GM12878 (cell line): ENCODE results near the gene PRR18. TPM values are rescaled to one million over a fixed set of nuclear protein-coding genes. Genes with fewer than 3 reads are reported as not detected.

Experiments
- ATAC-seq: fragments of 200-7000 bp; cut with Tn5 transposase; 3 replicates; pipeline ENCODE4 v1.9.1; 2020; ENCODE audit warnings: mild to moderate bottlenecking, moderate library complexity
- BruUV-seq: library from RNA; stranded (reverse); fragments of 400-500 nt; replicated peaks from 2 replicates; lab custom pipeline; 2021; lab: Mats Ljungman, UMichigan
- CTCF ChIA-PET: fragments of 300-600 bp; sonication (Branson Sonifier 250); formaldehyde crosslinking; extraction: SDS; loops from one replicate; lab custom pipeline; 2021; ENCODE audit warnings: inconsistent platforms; lab: Yijun Ruan, JAX
- POLR2A ChIA-PET: fragments of 350-600 bp; formaldehyde crosslinking; extraction: SDS; loops from one replicate; lab custom pipeline; 2021; ENCODE audit warnings: inconsistent platforms; lab: Charles Lee
- RAD21 ChIA-PET: fragments of 300-600 bp; sonication (Branson Sonifier 250); formaldehyde crosslinking; loops from one replicate; lab custom pipeline; 2023; ENCODE audit warnings: antibody characterized with exemption; ENCODE audit not compliant: unreplicated experiment; lab: Charles Lee
- SMC1A ChIA-PET: fragments of 300-600 bp; sonication (Branson Sonifier 250); formaldehyde crosslinking; loops from one replicate; lab custom pipeline; 2023; ENCODE audit not compliant: unreplicated experiment, uncharacterized antibody; lab: Charles Lee
- DNase-seq: peaks from one replicate; pipeline ENCODE4 v3.0.0-alpha.2; 2011; ENCODE audit warnings: low read depth, low spot score
- FAIRE-seq: peaks from 3 replicates; lab custom pipeline; 2011; peaks lifted over from hg19 to GRCh38; lab: Jason Lieb, UNC
- H2AFZ ChIP-seq: 2 replicates; pipeline ENCODE4 v1.6.0; 2011; ENCODE audit warnings: low read depth, low read length, control low read depth; ENCODE audit not compliant: control insufficient read depth
- H3K27ac ChIP-seq: 2 replicates; pipeline ENCODE4 v1.5.1; 2011; ENCODE audit warnings: control low read depth; ENCODE audit not compliant: control insufficient read depth, insufficient read depth
- H3K27me3 ChIP-seq, 2 experiments: replicated peaks in 1 of 2; 2 replicates each; pipeline versions ENCODE4 v1.6.0 to v1.6.1; 2011; ENCODE audit warnings: low read length in 1 of 2; ENCODE audit not compliant: control insufficient read depth in 2 of 2, insufficient read depth in 2 of 2
- H3K36me3 ChIP-seq, 2 experiments: 2 replicates each; pipeline ENCODE4 v1.5.1; 2011; ENCODE audit warnings: low read length in 1 of 2; ENCODE audit not compliant: control insufficient read depth in 2 of 2, insufficient read depth in 2 of 2
- H3K4me1 ChIP-seq: 2 replicates; pipeline ENCODE4 v1.6.1; 2011; ENCODE audit warnings: mild to moderate bottlenecking, low read length, moderate library complexity, mixed read lengths; ENCODE audit not compliant: control insufficient read depth, insufficient read depth
- H3K4me2 ChIP-seq: 2 replicates; pipeline ENCODE4 v1.6.0; 2011; ENCODE audit warnings: control low read depth; ENCODE audit not compliant: control insufficient read depth, insufficient read depth
- H3K4me3 ChIP-seq: fragments of 200-600 bp; sonication (generic); 2 replicates; pipeline ENCODE4 v1.5.1; 2016
- H3K79me2 ChIP-seq: 2 replicates; pipeline ENCODE4 v1.6.0; 2011; ENCODE audit warnings: low read length; ENCODE audit not compliant: control insufficient read depth, insufficient read depth
- H3K9ac ChIP-seq: 2 replicates; pipeline ENCODE4 v1.8.0; 2011; ENCODE audit warnings: low read length, control low read depth, mixed read lengths; ENCODE audit not compliant: control insufficient read depth, insufficient read depth
- H3K9me3 ChIP-seq: replicated peaks from 3 replicates; pipeline ENCODE4 v1.5.1; 2011; ENCODE audit warnings: mild to moderate bottlenecking, low read length; ENCODE audit not compliant: control insufficient read depth, insufficient read depth
- H4K20me1 ChIP-seq: 2 replicates; pipeline ENCODE4 v1.6.0; 2011; ENCODE audit not compliant: control insufficient read depth, insufficient read depth
- BCL3 ChIP-seq: IDR thresholded peaks from 2 replicates; pipeline ENCODE4 v1.6.1; 2011; ENCODE audit warnings: borderline replicate concordance, low read depth, mild to moderate bottlenecking, moderate library complexity, low read length; ENCODE audit not compliant: insufficient read depth, poor library complexity, severe bottlenecking
- CREB1 ChIP-seq: IDR thresholded peaks from 2 replicates; pipeline ENCODE4 v1.6.1; 2012; ENCODE audit warnings: low read depth, mild to moderate bottlenecking, inconsistent platforms
- DPF2 ChIP-seq: fragments of 450-650 bp; IDR thresholded peaks from 2 replicates; pipeline ENCODE4 v1.6.1; 2017; ENCODE audit warnings: mild to moderate bottlenecking
- HDAC2 ChIP-seq: fragments of 200-600 bp; sonication (generic); IDR thresholded peaks from 2 replicates; pipeline ENCODE4 v1.6.1; 2017
- JUND ChIP-seq: IDR thresholded peaks from 2 replicates; pipeline ENCODE4 v1.6.1; 2012; ENCODE audit warnings: low read depth, mild to moderate bottlenecking, low read length, improper control_type of control experiment, moderate library complexity
- MLLT1 ChIP-seq: fragments of 450-650 bp; IDR thresholded peaks from 2 replicates; pipeline ENCODE4 v1.6.1; 2016; ENCODE audit warnings: mild to moderate bottlenecking
- NFIC ChIP-seq: IDR thresholded peaks from 2 replicates; pipeline ENCODE4 v1.6.1; 2012; ENCODE audit warnings: low read depth, mild to moderate bottlenecking, inconsistent platforms, low read length, moderate library complexity
- NFYA ChIP-seq: IDR thresholded peaks from 2 replicates; pipeline ENCODE4 v1.6.1; 2011; ENCODE audit warnings: low read depth, mild to moderate bottlenecking, low read length, improper control_type of control experiment, borderline replicate concordance
- POLR2AphosphoS5 ChIP-seq: IDR thresholded peaks from 2 replicates; pipeline ENCODE4 v1.6.1; 2011; ENCODE audit warnings: mild to moderate bottlenecking, low read length, inconsistent platforms
- RCOR1 ChIP-seq: conservative IDR thresholded peaks from 2 replicates; pipeline ENCODE4 v1.6.1; 2012; ENCODE audit warnings: low read depth, low read length, improper control_type of control experiment
- SPI1 ChIP-seq: IDR thresholded peaks from 2 replicates; pipeline ENCODE4 v1.6.1; 2011; ENCODE audit warnings: low read depth, mild to moderate bottlenecking, low read length, moderate library complexity, borderline replicate concordance; ENCODE audit not compliant: insufficient read depth
- TCF12 ChIP-seq: IDR thresholded peaks from 2 replicates; pipeline ENCODE4 v1.6.1; 2011; ENCODE audit warnings: low read depth, mild to moderate bottlenecking, low read length
- YBX1 ChIP-seq: fragments of 450-650 bp; IDR thresholded peaks from 2 replicates; pipeline ENCODE4 v1.6.1; 2016; ENCODE audit warnings: antibody characterized with exemption
- ZNF24 ChIP-seq: fragments of 450-650 bp; IDR thresholded peaks from 2 replicates; pipeline ENCODE4 v1.6.1; 2017; ENCODE audit warnings: antibody characterized with exemption, mild to moderate bottlenecking
- ZSCAN29 ChIP-seq: fragments of 450-650 bp; IDR thresholded peaks from 2 replicates; pipeline ENCODE4 v1.6.1; 2017; ENCODE audit warnings: mild to moderate bottlenecking, moderate library complexity
- WGBS: methylation state at CpG from one replicate; pipeline ENCODE4 v1.1.6; 2016; ENCODE audit warnings: low lambda C conversion rate; ENCODE audit not compliant: insufficient replicate concordance, insufficient coverage; ENCODE audit errors: missing lambda C conversion rate; 5-methylcytosine and 5-hydroxymethylcytosine counted together
- in situ Hi-C: fragments of 300-500 bp; cut with MboI; formaldehyde crosslinking; loops from 9 replicates; pipeline ENCODE4 v1.14.3; 2018; ENCODE audit warnings: mixed read lengths
- intact Hi-C: fragments of 100-400 bp; cut with micrococcal nuclease; formaldehyde crosslinking; loops from one replicate; pipeline ENCODE4 v1.14.2; 2022; ENCODE audit not compliant: unreplicated experiment
- polyA plus RNA-seq, 11 experiments: library from polyadenylated mRNA; depleted of rRNA in 4 of 11; unstranded in 6 of 11; stranded (reverse) in 5 of 11; fragments of >200 nt; fragmentation: Nextera tagmentation in 4 of 11; fragmentation: Illumina TruSeq in 1 of 11; extraction: Ambion mirVana in 4 of 11; extraction: Trizol in 1 of 11; gene quantifications; 1 replicate in 1 of 11; 2 replicates in 10 of 11; pipeline versions ENCODE4 v1.2.1 to v1.2.3, GENCODE V29; 2011 to 2016; ENCODE audit warnings: inconsistent platforms in 2 of 11, missing spikeins in 2 of 11, low read depth in 1 of 11
- total RNA-seq, 4 experiments: library from RNA; depleted of rRNA in 3 of 4; stranded (reverse); fragments of >200 nt in 3 of 4; fragmentation: Illumina TruSeq in 1 of 4; extraction: Trizol in 1 of 4; gene quantifications; 2 replicates each; pipeline versions ENCODE4 v1.2.1 to v1.2.3, GENCODE V29; 2013 to 2021
- TF ChIP-seq, protein P1 (sequence below): fragments of 450-650 bp; IDR thresholded peaks from 2 replicates; pipeline ENCODE4 v1.6.1; 2017; ENCODE audit warnings: antibody characterized with exemption, mild to moderate bottlenecking, moderate library complexity
- TF ChIP-seq, protein P2 (sequence below): fragments of 150-350 bp; IDR thresholded peaks from 2 replicates; pipeline ENCODE4 v1.6.1; 2014; ENCODE audit warnings: mild to moderate bottlenecking, low read depth, low read length

PRR18 gene
- total and polyA plus RNA-seq, 10 of the 15 experiments (the other 5 are each of a cell fraction or from before 2014, with no cell fraction given), result 0.13 to 8.2 (median 1.6) TPM

DNA sequence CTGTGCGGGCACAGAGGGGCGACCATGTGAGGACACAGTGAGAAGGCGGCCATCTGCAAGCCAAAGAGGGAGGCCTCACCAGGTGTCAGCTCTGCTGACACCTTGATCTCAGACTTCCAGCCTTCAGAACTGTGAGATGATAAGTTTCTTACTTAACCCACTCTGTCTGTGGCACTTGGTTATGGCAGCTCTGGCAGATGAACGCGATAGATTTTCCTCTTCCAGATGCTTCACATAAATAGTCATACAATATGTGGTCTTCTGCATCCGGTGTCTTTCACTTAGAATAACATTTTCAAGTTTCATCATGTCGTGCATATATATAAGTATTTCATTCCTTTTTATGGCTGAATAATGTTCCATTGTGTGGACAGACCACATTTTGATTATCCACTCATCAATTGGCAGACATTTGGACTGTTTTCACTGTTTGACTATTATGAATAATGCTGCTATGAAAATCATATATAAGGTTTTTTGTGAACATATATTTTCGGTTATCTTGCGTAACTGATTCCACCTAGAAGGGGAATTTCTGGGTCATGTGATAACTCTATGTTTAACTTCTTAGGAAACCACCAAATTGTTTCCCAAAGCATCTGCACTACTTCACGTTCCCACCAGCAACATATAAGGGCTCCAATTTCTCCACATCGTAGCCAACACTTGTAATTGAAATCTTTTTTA is 30.2 kb downstream of the PRR18 start:
- no peaks in the 10 kb centered on the region for H3K36me3 ChIP-seq
- H3K4me2 ChIP-seq, result no peak overlapping the region
- ChIA-PET RAD21 (interaction anchor here (1.5 to 4.4 kb wide), 5 partner anchors 8 to 122 kb away, joined by 3 to 60 read pairs (median 24); partner anchors contain the start of gene PRR18), SMC1A (interaction anchor here (0.7 to 4.6 kb wide), 9 partner anchors 7 to 122 kb away, joined by 3 to 56 read pairs (median 11); partner anchors contain the start of gene PRR18), POLR2A (no interaction called here), CTCF (interaction anchor here (1.1 to 5.1 kb wide), 10 partner anchors 8 to 122 kb away, joined by 3 to 105 read pairs (median 10); partner anchors contain the start of gene PRR18)
- FAIRE-seq, result no peak
- no peaks in the 10 kb centered on the region for H3K79me2 ChIP-seq
- H3K27me3 ChIP-seq, result no peaks in the 10 kb centered on the region
- no peak overlapping the region for H3K4me3 ChIP-seq
- in situ Hi-C loops (loop anchor here (5.0 kb wide), 2 partner anchors 34 to 109 kb away; no protein-coding TSS in a partner anchor), intact Hi-C loops (loop anchor here (2.0 to 10.0 kb wide), 3 partner anchors 55 to 393 kb away; partner anchors contain the start of gene SFT2D1)
- peak overlapping the region; percentile 5 for H2AFZ ChIP-seq
- DNase-seq, result peak; percentile 59
- peak overlapping the region; percentile 26; the same call in 1 of the 2 replicates for H3K9ac ChIP-seq
- peak overlapping the region; percentile 62 for H3K27ac ChIP-seq
- H4K20me1 ChIP-seq, result no peaks in the 10 kb centered on the region
- H3K9me3 ChIP-seq, result no peaks in the 10 kb centered on the region; the same call in 2 of the 3 replicates
- WGBS, result 10% methylated on average over 11 of the region's 11 CpGs
- H3K4me1 ChIP-seq, result peaks cover 38% of the 10 kb centered on the region
- TSS peak; percentile 58 for BruUV-seq
- ATAC-seq, result peak; percentile 43
- TF ChIP-seq MLLT1, result no peak
- TF ChIP-seq, protein P1, sequence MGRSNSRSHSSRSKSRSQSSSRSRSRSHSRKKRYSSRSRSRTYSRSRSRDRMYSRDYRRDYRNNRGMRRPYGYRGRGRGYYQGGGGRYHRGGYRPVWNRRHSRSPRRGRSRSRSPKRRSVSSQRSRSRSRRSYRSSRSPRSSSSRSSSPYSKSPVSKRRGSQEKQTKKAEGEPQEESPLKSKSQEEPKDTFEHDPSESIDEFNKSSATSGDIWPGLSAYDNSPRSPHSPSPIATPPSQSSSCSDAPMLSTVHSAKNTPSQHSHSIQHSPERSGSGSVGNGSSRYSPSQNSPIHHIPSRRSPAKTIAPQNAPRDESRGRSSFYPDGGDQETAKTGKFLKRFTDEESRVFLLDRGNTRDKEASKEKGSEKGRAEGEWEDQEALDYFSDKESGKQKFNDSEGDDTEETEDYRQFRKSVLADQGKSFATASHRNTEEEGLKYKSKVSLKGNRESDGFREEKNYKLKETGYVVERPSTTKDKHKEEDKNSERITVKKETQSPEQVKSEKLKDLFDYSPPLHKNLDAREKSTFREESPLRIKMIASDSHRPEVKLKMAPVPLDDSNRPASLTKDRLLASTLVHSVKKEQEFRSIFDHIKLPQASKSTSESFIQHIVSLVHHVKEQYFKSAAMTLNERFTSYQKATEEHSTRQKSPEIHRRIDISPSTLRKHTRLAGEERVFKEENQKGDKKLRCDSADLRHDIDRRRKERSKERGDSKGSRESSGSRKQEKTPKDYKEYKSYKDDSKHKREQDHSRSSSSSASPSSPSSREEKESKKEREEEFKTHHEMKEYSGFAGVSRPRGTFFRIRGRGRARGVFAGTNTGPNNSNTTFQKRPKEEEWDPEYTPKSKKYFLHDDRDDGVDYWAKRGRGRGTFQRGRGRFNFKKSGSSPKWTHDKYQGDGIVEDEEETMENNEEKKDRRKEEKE, result no peak
- no peak for TF ChIP-seq RCOR1
- TF ChIP-seq JUND, result no peak
- TF ChIP-seq ZNF24, result no peak
- TF ChIP-seq, protein P2, sequence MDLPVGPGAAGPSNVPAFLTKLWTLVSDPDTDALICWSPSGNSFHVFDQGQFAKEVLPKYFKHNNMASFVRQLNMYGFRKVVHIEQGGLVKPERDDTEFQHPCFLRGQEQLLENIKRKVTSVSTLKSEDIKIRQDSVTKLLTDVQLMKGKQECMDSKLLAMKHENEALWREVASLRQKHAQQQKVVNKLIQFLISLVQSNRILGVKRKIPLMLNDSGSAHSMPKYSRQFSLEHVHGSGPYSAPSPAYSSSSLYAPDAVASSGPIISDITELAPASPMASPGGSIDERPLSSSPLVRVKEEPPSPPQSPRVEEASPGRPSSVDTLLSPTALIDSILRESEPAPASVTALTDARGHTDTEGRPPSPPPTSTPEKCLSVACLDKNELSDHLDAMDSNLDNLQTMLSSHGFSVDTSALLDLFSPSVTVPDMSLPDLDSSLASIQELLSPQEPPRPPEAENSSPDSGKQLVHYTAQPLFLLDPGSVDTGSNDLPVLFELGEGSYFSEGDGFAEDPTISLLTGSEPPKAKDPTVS, result no peak
- TF ChIP-seq ZSCAN29, result no peak
- TF ChIP-seq CREB1, result no peak
- no peak for TF ChIP-seq TCF12
- TF ChIP-seq HDAC2, result no peak
- TF ChIP-seq NFIC, result peak; percentile 69
- no peak for TF ChIP-seq POLR2AphosphoS5
- TF ChIP-seq NFYA, result no peak
- no peak for TF ChIP-seq DPF2
- no peak for TF ChIP-seq SPI1
- TF ChIP-seq YBX1, result no peak
- TF ChIP-seq BCL3, result peak; percentile 33
